Measurements from ENCODE around the gene GDF10. TPM values are rescaled to one million over a fixed set of nuclear protein-coding genes. Genes with fewer than 3 reads are reported as not detected.
A peak's percentile ranks its signal among the peaks of the same experiment; 100 is the strongest.

GDF10 gene
- total and polyA plus RNA-seq, 9 of the 15 experiments (the other 6 are each of a cell fraction or from before 2014, with no cell fraction given): 0.03 to 0.20 (median 0.11) TPM; not detected in 6

- WGBS (ENCODE audit: insufficient coverage, low coverage, missing lambda C conversion rate): 33% methylated on average over 3 of the region's 3 CpGs
- BruUV-seq (replicated peaks): no TSS peak
- in situ Hi-C loops (cut with MboI): no loop called here
Measured at GRCh38 chr10:47332371-47332770, 32.4 kb downstream of the GDF10 start.

More at GRCh38 chr10:47332371-47332770, 32.4 kb downstream of the GDF10 start:
- H3K9ac ChIP-seq (ENCODE audit: insufficient read depth in 1 of 2, low read depth in 2 of 2, low read length in 2 of 2): peak overlapping the region in 1 of 2 experiments; percentile 75; a peak in 2 of 4 replicates
- no peaks in the 10 kb centered on the region for H3K36me3 ChIP-seq (ENCODE audit: control insufficient read depth, insufficient read depth, low read length)
- intact Hi-C loops (cut with micrococcal nuclease): no loop called here
- no peak overlapping the region for H3K4me3 ChIP-seq
- TF ChIP-seq CTCF (IDR thresholded peaks at IDR 0.05 in 2 of 3, conservative IDR thresholded peaks at IDR 0.05 in 1 of 3; ENCODE audit: insufficient read depth in 2 of 3, low read depth in 1 of 3, low read length in 3 of 3) (peak in 1 of 3 experiments; percentile 30; a peak in 1 of 6 replicates), KLF6 (CRISPR knock-in tag; IDR thresholded peaks at IDR 0.05; ENCODE audit: borderline replicate concordance) (no peak), MCM2 (IDR thresholded peaks at IDR 0.05; ENCODE audit: low read depth) (no peak)
- DNase-seq (ENCODE audit: extremely low read depth in 1 of 4, low spot score in 3 of 4) (peak in 1 of 4 experiments; percentile 35), FAIRE-seq (no peak), ATAC-seq (peak; percentile 13; the same call in 2 of the 3 replicates)
- no peak overlapping the region for H3K4me2 ChIP-seq (ENCODE audit: insufficient read depth, low read length)
- H3K27ac ChIP-seq (ENCODE audit: extremely low read depth, low read depth, low read length): no peak overlapping the region
- H3K4me1 ChIP-seq (replicated peaks in 1 of 2; ENCODE audit: control insufficient read depth in 2 of 2, insufficient read depth in 2 of 2, low read length in 2 of 2): peaks cover 24 to 28% of the 10 kb centered on the region in 2 experiments
- POLR2A ChIA-PET: interaction anchor here (0.6 to 2.2 kb wide), 2 partner anchors 9 to 44 kb away, joined by 4 to 11 read pairs; no protein-coding TSS in a partner anchor
- H4K20me1 ChIP-seq (replicated peaks; ENCODE audit: control insufficient read depth, insufficient read depth, low read length): no peaks in the 10 kb centered on the region
- no peaks in the 10 kb centered on the region for H3K9me1 ChIP-seq (ENCODE audit: control insufficient read depth, insufficient read depth, low read length)
- H3K27me3 ChIP-seq (ENCODE audit: control insufficient read depth in 2 of 2, insufficient read depth in 2 of 2, low read length in 2 of 2): no peaks in the 10 kb centered on the region; a peak in 1 of 5 replicates
- no peaks in the 10 kb centered on the region for H3K79me2 ChIP-seq (ENCODE audit: control insufficient read depth, insufficient read depth, low read length)
- peak overlapping the region; percentile 45; the same call in 1 of the 2 replicates for H2AFZ ChIP-seq (ENCODE audit: low read depth, low read length)
- CTCF ChIA-PET (ENCODE audit: low intra/inter-chr PET ratio): no interaction called here
- no peaks in the 10 kb centered on the region for H3K9me3 ChIP-seq (replicated peaks; ENCODE audit: control insufficient read depth, insufficient read depth, low read depth, low read length)

Measured in K562 (cell line).